A549 (cell line): ENCODE data around the gene CORO2A. TPM values are rescaled to one million over a fixed set of nuclear protein-coding genes. Genes with fewer than 3 reads are reported as not detected.

Source experiments
- ATAC-seq, 2 experiments: fragments of 200-7000 bp in 1 of 2; fragments of >200 bp in 1 of 2; cut with Nextera tagmentation in 1 of 2; cut with Tn5 transposase in 1 of 2; 3 replicates each; pipeline versions ENCODE4 v1.8.0 to v1.9.1; 2018 to 2020; ENCODE audit warnings: mild to moderate bottlenecking in 1 of 2, moderate library complexity in 1 of 2
- CTCF ChIA-PET: fragments of 300-600 bp; sonication (Branson Sonifier 250); formaldehyde crosslinking; extraction: SDS; loops from one replicate; lab custom pipeline; 2021; ENCODE audit warnings: antibody characterized with exemption, inconsistent platforms; lab: Yijun Ruan, JAX
- POLR2A ChIA-PET: fragments of 350-600 bp; formaldehyde crosslinking; extraction: SDS; loops from one replicate; lab custom pipeline; 2021; ENCODE audit warnings: antibody characterized with exemption, inconsistent platforms; lab: Yijun Ruan, JAX
- DNase-seq, 2 experiments: peaks; one replicate each; pipeline versions ENCODE4 v3.0.0 to v3.0.0-alpha.2; 2011 to 2016; ENCODE audit warnings: low read depth in 1 of 2, low spot score in 1 of 2
- FAIRE-seq: peaks from 2 replicates; lab custom pipeline; 2011; peaks lifted over from hg19 to GRCh38; lab: Jason Lieb, UNC
- H3K27ac ChIP-seq, 2 experiments: fragments of >200 bp; sonication (Bioruptor Twin); formaldehyde crosslinking; 3 replicates each; pipeline ENCODE4 v1.5.1; 2016 to 2017
- H3K4me1 ChIP-seq: fragments of >200 bp; sonication (Bioruptor Twin); formaldehyde crosslinking; 3 replicates; pipeline ENCODE4 v1.6.1; 2016
- H3K4me2 ChIP-seq: fragments of >200 bp; sonication (Bioruptor Twin); formaldehyde crosslinking; 3 replicates; pipeline ENCODE4 v1.6.1; 2016
- H3K4me3 ChIP-seq: fragments of >200 bp; sonication (Bioruptor Twin); formaldehyde crosslinking; 3 replicates; pipeline ENCODE4 v1.5.1; 2016
- H3K9me3 ChIP-seq: fragments of >200 bp; sonication (Bioruptor Twin); formaldehyde crosslinking; 3 replicates; pipeline ENCODE4 v1.6.1; 2016
- BHLHE40 ChIP-seq: IDR thresholded peaks from 2 replicates; pipeline ENCODE4 v1.6.1; 2012; ENCODE audit warnings: low read depth, low read length, inconsistent platforms
- CBX8 ChIP-seq: fragments of 200-600 bp; sonication (generic); IDR thresholded peaks from 2 replicates; pipeline ENCODE4 v1.6.1; 2016
- CEBPB ChIP-seq, 2 experiments: fragments of >200 bp in 1 of 2; sonication (Bioruptor Twin) in 1 of 2; formaldehyde crosslinking in 1 of 2; IDR thresholded peaks; 2 replicates each; pipeline ENCODE4 v1.6.1; 2012 to 2016
- CTCF ChIP-seq: fragments of >200 bp; sonication (Bioruptor Twin); formaldehyde crosslinking; IDR thresholded peaks from 3 replicates; pipeline ENCODE4 v1.5.1; 2016
- EHMT2 ChIP-seq: fragments of 200-600 bp; sonication (generic); IDR thresholded peaks from 2 replicates; pipeline ENCODE4 v1.6.1; 2016; ENCODE audit warnings: antibody characterized with exemption, low read depth, mild to moderate bottlenecking, moderate library complexity
- EP300 ChIP-seq, 2 experiments: fragments of >200 bp; sonication (Bioruptor Twin); formaldehyde crosslinking; IDR thresholded peaks; 2 replicates in 1 of 2; 3 replicates in 1 of 2; pipeline ENCODE4 v1.6.1; 2016 to 2017
- FOSB ChIP-seq: fragments of 250-450 bp; sonication (Bioruptor Pico); IDR thresholded peaks from 2 replicates; pipeline ENCODE4 v1.5.0; 2020; ENCODE audit warnings: mild to moderate bottlenecking, moderate library complexity
- FOSL2 ChIP-seq, 2 experiments: fragments of 450-650 bp in 1 of 2; fragments of >200 bp in 1 of 2; sonication (Bioruptor Twin) in 1 of 2; formaldehyde crosslinking; IDR thresholded peaks; 2 replicates each; pipeline versions ENCODE4 v1.5.0 to v1.6.1; 2016 to 2020; ENCODE audit warnings: mild to moderate bottlenecking in 1 of 2, moderate library complexity in 1 of 2
- GATA3 ChIP-seq: IDR thresholded peaks from 2 replicates; pipeline ENCODE4 v1.6.1; 2012; ENCODE audit warnings: borderline replicate concordance
- HEYL ChIP-seq: fragments of 250-450 bp; sonication (Bioruptor Pico); IDR thresholded peaks from 2 replicates; pipeline ENCODE4 v1.8.0; 2021; ENCODE audit warnings: mild to moderate bottlenecking, moderate library complexity
- HOXA7 ChIP-seq: fragments of 250-450 bp; sonication (Bioruptor Pico); IDR thresholded peaks from 2 replicates; pipeline ENCODE4 v1.5.0; 2020; ENCODE audit warnings: mild to moderate bottlenecking, moderate library complexity
- HOXB13 ChIP-seq: fragments of 250-450 bp; sonication (Bioruptor Pico); IDR thresholded peaks from 2 replicates; pipeline ENCODE4 v1.5.0; 2020; ENCODE audit warnings: low read depth, mild to moderate bottlenecking, moderate library complexity
- HOXB5 ChIP-seq: fragments of 250-450 bp; sonication (Bioruptor Pico); IDR thresholded peaks from 2 replicates; pipeline ENCODE4 v1.5.0; 2020; ENCODE audit warnings: mild to moderate bottlenecking, moderate library complexity
- KDM1A ChIP-seq: fragments of 200-600 bp; sonication (generic); IDR thresholded peaks from 2 replicates; pipeline ENCODE4 v1.6.1; 2016; ENCODE audit warnings: low read depth, mild to moderate bottlenecking
- MAZ ChIP-seq: fragments of 150-350 bp; IDR thresholded peaks from 2 replicates; pipeline ENCODE4 v1.6.1; 2014; ENCODE audit warnings: antibody characterized with exemption, low read depth, low read length, borderline replicate concordance
- NFE2L2 ChIP-seq: fragments of 150-350 bp; conservative IDR thresholded peaks from 2 replicates; pipeline ENCODE4 v1.6.1; 2014; ENCODE audit warnings: low read length
- NPAS2 ChIP-seq: fragments of 250-450 bp; sonication (Bioruptor Pico); IDR thresholded peaks from 2 replicates; pipeline ENCODE4 v1.8.0; 2022; ENCODE audit warnings: mild to moderate bottlenecking, moderate library complexity, borderline replicate concordance
- PBX3 ChIP-seq: IDR thresholded peaks from 2 replicates; pipeline ENCODE4 v1.6.1; 2012
- PHF8 ChIP-seq: fragments of 200-600 bp; sonication (generic); IDR thresholded peaks from 2 replicates; pipeline ENCODE4 v1.6.1; 2016; ENCODE audit warnings: low read depth, mild to moderate bottlenecking, antibody characterized with exemption, moderate library complexity, borderline replicate concordance
- POLR2AphosphoS2 ChIP-seq: conservative IDR thresholded peaks from 2 replicates; pipeline ENCODE4 v1.6.1; 2012; ENCODE audit warnings: low read length, improper control_type of control experiment, inconsistent platforms
- RARB ChIP-seq: fragments of 250-450 bp; sonication (Bioruptor Pico); IDR thresholded peaks from 2 replicates; pipeline ENCODE4 v1.8.0; 2021; ENCODE audit warnings: mild to moderate bottlenecking, moderate library complexity
- REST ChIP-seq: fragments of 200-600 bp; sonication (generic); IDR thresholded peaks from 2 replicates; pipeline ENCODE4 v1.6.1; 2016; ENCODE audit warnings: antibody characterized with exemption, mild to moderate bottlenecking, moderate library complexity
- RFX5 ChIP-seq: fragments of 450-650 bp; IDR thresholded peaks from 2 replicates; pipeline ENCODE4 v1.7.1; 2014; ENCODE audit warnings: antibody characterized with exemption, mild to moderate bottlenecking, moderate library complexity
- SREBF2 ChIP-seq: fragments of 450-650 bp; IDR thresholded peaks from 2 replicates; pipeline ENCODE4 v1.6.1; 2014; ENCODE audit warnings: mild to moderate bottlenecking, moderate library complexity
- TP53 ChIP-seq: fragments of 250-450 bp; sonication (Bioruptor Pico); IDR thresholded peaks from 2 replicates; pipeline ENCODE4 v1.5.0; 2021; ENCODE audit warnings: mild to moderate bottlenecking, moderate library complexity
- USF2 ChIP-seq: fragments of 450-650 bp; IDR thresholded peaks from 2 replicates; pipeline ENCODE4 v1.6.1; 2014; ENCODE audit warnings: antibody characterized with exemption
- ZC3H11A ChIP-seq: fragments of 450-650 bp; IDR thresholded peaks from 2 replicates; pipeline ENCODE4 v1.6.1; 2014; ENCODE audit warnings: antibody characterized with exemption, mild to moderate bottlenecking
- ZNF302 ChIP-seq: fragments of 250-450 bp; sonication (Bioruptor Pico); IDR thresholded peaks from 2 replicates; pipeline ENCODE4 v1.9.0; 2021; ENCODE audit warnings: inconsistent platforms, mild to moderate bottlenecking, moderate library complexity
- ZSCAN20 ChIP-seq: fragments of 250-450 bp; sonication (Bioruptor Pico); IDR thresholded peaks from 2 replicates; pipeline ENCODE4 v1.8.0; 2022; ENCODE audit warnings: mild to moderate bottlenecking, moderate library complexity
- WGBS: methylation state at CpG from one replicate; pipeline ENCODE4 v1.1.6; 2017; ENCODE audit errors: missing lambda C conversion rate; 5-methylcytosine and 5-hydroxymethylcytosine counted together
- polyA plus RNA-seq, 4 experiments: library from polyadenylated mRNA; depleted of rRNA in 3 of 4; stranded (reverse); fragments of >200 nt; fragmentation: RNase III in 1 of 4; extraction: RNeasy Plus Mini Kit Qiagen cat#74134 plus additional on column Dnase treatment in 1 of 4; gene quantifications; 2 replicates in 3 of 4; 3 replicates in 1 of 4; pipeline ENCODE4 v1.2.3, GENCODE V29; 2011 to 2017

Gene CORO2A
- polyA plus RNA-seq, 2 of the 4 experiments (the other 2 are of a cell fraction): 0.49 to 2.0 TPM

- peak overlapping the region; percentile 82 to 86; a peak in 4 of 6 replicates for H3K27ac ChIP-seq
- POLR2A ChIA-PET: no interaction called here
- TF ChIP-seq KDM1A: no peak
- TF ChIP-seq, all 56 proteins: peak for 0
- Histone ChIP-seq H3K4me3 (no peak overlapping the region), H3K4me2 (no peak overlapping the region), H3K9me3 (no peaks in the 10 kb centered on the region), H3K4me1 (peaks cover 77% of the 10 kb centered on the region)
- WGBS: 93% methylated on average over 6 of the region's 6 CpGs
- FAIRE-seq (no peak), ATAC-seq (no peak), DNase-seq (no peak)
- CTCF ChIA-PET: interaction anchor here (1.5 to 10.5 kb wide), 4 partner anchors 13 to 38 kb away, joined by 3 to 47 read pairs (median 12); partner anchors contain the start of gene TBC1D2
Measured at GRCh38 chr9:98225015-98225442, 32.6 kb upstream of the CORO2A start.

- Histone ChIP-seq H3K4me1 (peaks cover 75% of the 10 kb centered on the region), H3K9me3 (no peaks in the 10 kb centered on the region), H3K4me3 (no peak overlapping the region), H3K4me2 (peak overlapping the region; percentile 59), H3K27ac (peak overlapping the region; percentile 82 to 86)
- peak; percentile 76 to 88 for ATAC-seq
- WGBS: 32% methylated on average over 4 of the region's 5 CpGs
- CTCF ChIA-PET: interaction anchor here (0.5 to 10.5 kb wide), 10 partner anchors 10 to 779 kb away, joined by 3 to 47 read pairs (median 10); partner anchors contain the start of gene TBC1D2
- FAIRE-seq: no peak
- DNase-seq: peak; percentile 72 to 79
- POLR2A ChIA-PET: interaction anchor here (0.8 to 1.1 kb wide), 2 partner anchors 32 to 301 kb away, joined by 3 to 6 read pairs; partner anchors contain the start of genes TBC1D2 and TRMO
- TF ChIP-seq RARB (CRISPR knock-in tag) (no peak), ZNF302 (CRISPR knock-in tag) (no peak), SREBF2 (no peak), FOSB (CRISPR knock-in tag) (no peak), EP300 (IDR thresholded peaks at IDR 0.05) (peak in 1 of 2 experiments; percentile 61; a peak in 1 of 5 replicates), TP53 (CRISPR knock-in tag) (no peak), HEYL (CRISPR knock-in tag) (no peak), ZSCAN20 (peak; percentile 29; the same call in 1 of the 2 replicates), CBX8 (no peak), CEBPB (IDR thresholded peaks at IDR 0.05) (peak; percentile 18 to 57; a peak in 2 of 4 replicates), MAZ (no peak), FOSL2 (IDR thresholded peaks at IDR 0.05) (no peak), FOSL2 (CRISPR knock-in tag; IDR thresholded peaks at IDR 0.05) (peak; percentile 47), GATA3 (peak; percentile 59; the same call in 1 of the 2 replicates), USF2 (no peak), POLR2AphosphoS2 (no peak), NPAS2 (no peak), RFX5 (no peak), CTCF (no peak), ZC3H11A (no peak), PHF8 (no peak), REST (no peak), HOXB13 (CRISPR knock-in tag) (no peak), PBX3 (0 out of 2 replicates have a peak, but pooled peaks have one; percentile 34), BHLHE40 (no peak), NFE2L2 (no peak), EHMT2 (no peak), HOXA7 (CRISPR knock-in tag) (no peak), HOXB5 (0 out of 2 replicates have a peak, but pooled peaks have one; percentile 52), KDM1A (no peak)
Measured at GRCh38 chr9:98222885-98223691, 30.7 kb upstream of the CORO2A start.
